ENCODE results near the gene ITPK1.

The ITPK1 gene

DNA sequence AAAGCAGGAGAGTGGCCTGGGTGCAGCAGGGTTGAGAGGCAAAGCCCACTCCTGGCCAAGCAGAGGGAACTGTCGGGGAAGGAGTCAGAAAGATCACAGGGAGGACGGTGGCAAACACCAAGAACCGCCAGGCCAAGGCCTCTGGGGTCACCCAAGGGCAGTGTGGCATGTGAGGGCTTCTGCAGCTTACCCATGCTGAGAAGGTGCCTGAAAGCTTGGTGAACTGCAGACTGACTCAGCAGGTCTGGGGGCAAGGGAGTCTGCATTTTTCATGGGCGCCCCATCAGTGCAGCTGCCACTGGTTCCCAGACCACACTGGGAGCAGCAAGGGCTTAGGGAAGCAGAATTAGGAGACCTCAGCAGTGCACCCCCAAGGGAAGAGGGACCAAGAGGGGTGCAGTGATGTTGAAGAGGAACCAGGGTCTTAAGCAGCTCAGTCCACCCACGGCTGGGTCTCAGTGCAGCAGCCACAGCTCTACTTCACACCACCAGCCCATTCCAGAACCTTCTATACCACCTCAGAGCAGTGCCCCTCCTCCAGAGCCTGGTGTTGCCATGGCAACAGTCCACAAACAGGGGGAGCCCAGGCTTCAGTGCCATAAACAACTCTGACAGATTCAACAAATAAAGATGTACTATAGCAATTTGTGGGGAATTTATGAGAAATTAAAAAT lies 59.4 kb downstream of the ITPK1 start:
- TF ChIP-seq ZFX (IDR thresholded peaks at IDR 0.05), result no peak
- TF ChIP-seq, protein P1, sequence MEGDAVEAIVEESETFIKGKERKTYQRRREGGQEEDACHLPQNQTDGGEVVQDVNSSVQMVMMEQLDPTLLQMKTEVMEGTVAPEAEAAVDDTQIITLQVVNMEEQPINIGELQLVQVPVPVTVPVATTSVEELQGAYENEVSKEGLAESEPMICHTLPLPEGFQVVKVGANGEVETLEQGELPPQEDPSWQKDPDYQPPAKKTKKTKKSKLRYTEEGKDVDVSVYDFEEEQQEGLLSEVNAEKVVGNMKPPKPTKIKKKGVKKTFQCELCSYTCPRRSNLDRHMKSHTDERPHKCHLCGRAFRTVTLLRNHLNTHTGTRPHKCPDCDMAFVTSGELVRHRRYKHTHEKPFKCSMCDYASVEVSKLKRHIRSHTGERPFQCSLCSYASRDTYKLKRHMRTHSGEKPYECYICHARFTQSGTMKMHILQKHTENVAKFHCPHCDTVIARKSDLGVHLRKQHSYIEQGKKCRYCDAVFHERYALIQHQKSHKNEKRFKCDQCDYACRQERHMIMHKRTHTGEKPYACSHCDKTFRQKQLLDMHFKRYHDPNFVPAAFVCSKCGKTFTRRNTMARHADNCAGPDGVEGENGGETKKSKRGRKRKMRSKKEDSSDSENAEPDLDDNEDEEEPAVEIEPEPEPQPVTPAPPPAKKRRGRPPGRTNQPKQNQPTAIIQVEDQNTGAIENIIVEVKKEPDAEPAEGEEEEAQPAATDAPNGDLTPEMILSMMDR (conservative IDR thresholded peaks at IDR 0.05), result no peak
- peak overlapping the region; percentile 3; the same call in 1 of the 2 replicates for H3K27ac ChIP-seq

DNA sequence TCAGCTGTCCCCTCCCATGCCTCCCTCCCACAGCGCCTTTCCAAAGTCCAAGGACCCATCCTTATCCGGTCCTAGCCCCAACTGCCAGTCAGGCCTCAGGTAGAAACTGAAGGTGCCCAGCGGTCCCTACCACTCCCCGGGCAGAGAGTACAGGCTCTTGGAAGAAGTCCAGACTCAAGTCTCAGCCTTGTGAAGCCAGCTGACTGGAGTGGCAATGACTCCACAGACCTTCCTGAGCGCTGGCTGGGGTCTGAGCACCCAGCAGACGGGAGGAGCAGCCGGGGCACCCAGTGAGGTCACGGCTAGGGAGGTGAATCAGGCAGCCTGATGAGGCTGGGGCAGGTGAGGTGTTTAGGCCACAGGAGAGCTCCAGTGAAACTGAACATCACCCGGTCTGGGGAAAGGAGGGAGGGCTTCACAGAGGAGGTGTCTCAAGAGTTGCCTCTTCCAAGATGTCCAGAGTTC lies 60.0 kb downstream of the ITPK1 start:
- TF ChIP-seq ZFX (IDR thresholded peaks at IDR 0.05), result no peak
- H3K27ac ChIP-seq, result no peak overlapping the region; the same call in 1 of the 2 replicates

DNA sequence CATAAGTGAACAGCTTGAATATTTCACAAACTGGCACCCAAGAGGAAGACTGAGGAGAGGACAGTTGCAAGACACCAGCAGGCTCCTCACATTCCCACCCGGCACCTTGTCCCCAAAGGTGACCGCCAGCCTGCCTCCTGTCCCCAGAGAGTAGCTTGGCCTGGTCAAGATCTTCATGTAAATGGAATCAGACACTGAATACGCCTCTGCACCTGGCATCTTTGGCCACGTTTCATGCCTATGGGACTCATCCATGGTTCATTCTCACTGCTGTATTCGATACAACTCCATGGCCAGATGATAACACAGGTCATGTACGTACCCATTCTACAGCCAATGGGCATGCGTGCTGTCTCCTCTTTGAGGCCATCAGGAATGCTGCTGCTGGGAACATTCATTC lies 60.8 kb downstream of the ITPK1 start:
- H3K27ac ChIP-seq, result no peak overlapping the region
- TF ChIP-seq, protein P1 (conservative IDR thresholded peaks at IDR 0.05), result no peak
- no peak for TF ChIP-seq ZFX (IDR thresholded peaks at IDR 0.05)

DNA sequence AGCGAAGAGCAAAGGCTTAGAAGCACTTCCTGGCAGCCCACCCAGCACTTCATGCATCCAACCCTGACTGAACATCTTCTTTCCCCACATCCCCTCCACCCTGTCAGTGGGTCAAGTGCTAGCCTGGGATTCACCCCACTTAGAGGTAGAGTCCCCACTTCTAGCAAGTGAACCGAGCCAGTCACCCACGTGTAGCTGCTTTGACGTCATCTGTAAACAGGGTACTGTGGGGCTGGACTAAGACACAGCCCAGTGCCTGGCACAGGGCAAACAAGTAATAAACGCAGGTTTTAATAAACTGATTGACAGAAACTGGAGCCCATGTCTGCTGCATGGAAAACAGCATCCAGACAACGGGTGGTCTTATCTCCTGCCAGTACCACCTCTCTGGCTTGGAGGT lies 61.7 kb downstream of the ITPK1 start:
- no peak overlapping the region for H3K27ac ChIP-seq
- TF ChIP-seq, protein P1 (conservative IDR thresholded peaks at IDR 0.05), result no peak
- TF ChIP-seq ZFX (IDR thresholded peaks at IDR 0.05), result no peak

DNA sequence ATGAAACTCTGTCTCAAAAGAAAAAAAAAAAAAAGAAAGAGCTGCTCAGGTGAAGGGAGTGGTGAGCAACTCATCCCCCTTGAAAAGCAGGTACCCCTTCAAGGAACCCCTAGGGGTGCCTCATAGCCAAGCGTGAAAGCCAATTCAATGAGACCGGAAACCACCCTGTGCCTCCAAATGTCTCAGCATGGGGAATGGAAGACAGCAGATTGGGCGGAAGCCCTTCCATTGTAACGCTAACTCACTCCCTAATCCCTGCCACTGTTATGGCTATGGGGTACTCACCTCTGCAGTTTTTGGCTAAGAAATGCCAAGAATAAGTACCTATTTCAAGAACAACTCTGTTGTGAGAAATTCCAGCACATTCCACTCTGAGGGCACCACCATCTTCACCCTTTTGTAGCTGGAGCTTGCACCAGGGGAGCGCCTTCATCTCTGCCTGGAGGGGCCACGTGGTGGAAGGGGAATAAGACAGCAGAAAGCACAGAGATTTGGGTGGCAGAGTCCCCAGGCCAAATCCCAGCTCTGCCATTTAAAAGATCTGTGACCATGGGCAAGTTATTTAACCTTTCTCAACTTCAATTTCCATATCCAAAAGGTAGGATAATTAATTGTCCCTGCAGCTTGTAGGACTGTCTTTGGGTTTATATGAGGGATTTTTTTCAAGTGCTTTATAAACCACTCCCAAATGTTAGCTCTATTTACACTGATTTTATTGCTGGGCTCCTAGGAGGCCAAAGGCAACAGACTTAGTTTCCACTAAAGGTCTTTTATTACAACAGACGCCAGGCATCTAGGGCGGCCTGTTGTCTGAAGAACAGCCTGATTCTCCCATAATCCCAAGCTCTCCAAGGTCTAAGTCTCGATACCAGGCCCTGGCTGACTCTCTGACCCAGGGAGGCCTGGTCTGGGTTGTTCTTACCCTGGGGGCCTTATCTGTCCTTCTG lies 63.9 kb downstream of the ITPK1 start:
- H3K27ac ChIP-seq, result peak overlapping the region; percentile 50

DNA sequence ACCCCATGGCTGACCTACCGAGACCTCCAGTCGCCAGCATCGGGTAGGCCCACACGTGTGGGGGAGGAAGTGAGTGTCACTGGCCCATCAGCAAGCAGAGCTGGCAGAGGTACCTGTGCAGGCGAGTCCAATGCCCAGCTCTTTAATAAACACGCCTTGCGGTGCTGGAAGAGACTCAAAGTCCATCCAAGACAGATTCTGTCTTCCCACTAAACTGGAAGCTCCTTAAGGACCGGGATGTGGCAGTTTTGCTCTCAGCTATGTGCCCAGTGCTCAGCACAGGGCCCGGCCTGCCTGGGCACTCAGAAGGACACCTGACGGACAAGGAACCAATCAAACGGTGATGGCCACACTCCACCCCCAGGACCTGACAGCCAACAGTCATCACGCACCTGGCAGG lies 65.0 kb downstream of the ITPK1 start:
- no peak for TF ChIP-seq ZFX (IDR thresholded peaks at IDR 0.05)
- TF ChIP-seq, protein P1 (conservative IDR thresholded peaks at IDR 0.05), result no peak
- H3K27ac ChIP-seq, result peak overlapping the region; percentile 50

More for the DNA sequence above, 63.9 kb downstream of the ITPK1 start:
- TF ChIP-seq, protein P1 (conservative IDR thresholded peaks at IDR 0.05), result no peak
- TF ChIP-seq ZFX (IDR thresholded peaks at IDR 0.05), result no peak

DNA sequence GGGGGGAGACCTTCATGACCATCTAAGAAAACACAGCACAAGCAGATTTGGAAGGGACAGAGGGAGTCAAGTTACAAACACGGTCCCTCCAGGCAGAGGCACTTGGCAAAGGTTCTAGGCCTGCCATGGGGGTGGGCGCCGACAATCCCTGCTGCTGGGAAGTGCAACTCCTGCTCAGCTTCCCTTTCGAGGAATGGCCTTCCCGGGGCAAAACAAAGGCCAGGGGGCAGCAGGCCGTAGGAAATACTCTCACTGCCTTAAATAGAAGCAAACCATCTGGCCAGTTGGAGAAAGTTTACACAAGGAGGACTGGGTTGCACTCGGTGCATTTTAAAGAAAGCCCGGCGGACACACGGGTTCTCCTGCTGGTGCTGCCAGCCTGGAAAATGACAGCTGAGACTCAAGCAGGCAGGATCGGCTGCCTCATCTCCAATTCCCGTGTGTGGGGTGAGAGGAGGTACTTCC lies 65.8 kb downstream of the ITPK1 start:
- no peak for TF ChIP-seq ZFX (IDR thresholded peaks at IDR 0.05)
- TF ChIP-seq, protein P1 (conservative IDR thresholded peaks at IDR 0.05), result no peak
- peak overlapping the region; percentile 50 for H3K27ac ChIP-seq
